ENCODE measurements around the gene ALDH4A1.

GRCh38 chr1:18883636-18884418 lies 18.5 kb downstream of the ALDH4A1 start:
- TF ChIP-seq EZH2 (IDR thresholded peaks at IDR 0.05) (no peak), CTCF (IDR thresholded peaks at IDR 0.05) (peak; percentile 85)
